ENCODE results near the gene STAB2.

Gene STAB2

DNA sequence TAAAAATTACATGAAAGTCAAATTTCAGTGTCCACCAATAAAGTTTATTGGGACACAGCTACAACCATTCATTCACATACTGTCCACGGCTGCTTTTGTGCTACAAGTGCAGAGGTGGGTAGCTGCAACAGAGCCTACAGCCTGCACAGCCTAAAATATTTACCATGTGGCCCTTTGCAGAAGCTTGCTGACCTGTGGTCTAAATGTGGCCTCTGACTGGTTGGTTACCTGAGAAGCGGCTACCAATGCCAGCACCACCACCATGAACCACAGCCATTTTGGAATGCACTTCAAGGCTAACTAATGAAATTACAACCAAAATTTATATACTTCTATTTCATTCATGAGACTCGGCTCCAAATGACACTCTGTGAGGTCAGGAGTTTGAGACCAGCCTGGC, 195.3 kb downstream of the STAB2 start:
- no peak overlapping the region for H3K27ac ChIP-seq (ENCODE audit: low read length)
- no peak overlapping the region for H3K4me2 ChIP-seq (ENCODE audit: low read depth, low read length)
- H3K9ac ChIP-seq (ENCODE audit: low read length), result no peak overlapping the region
- DNase-seq, result no peak
- no peaks in the 10 kb centered on the region; the same call in 1 of the 2 replicates for H3K36me3 ChIP-seq (replicated peaks; ENCODE audit: insufficient read depth, low read length)
- no peaks in the 10 kb centered on the region for H3K4me1 ChIP-seq (ENCODE audit: low read length)
- H3K27me3 ChIP-seq (replicated peaks; ENCODE audit: insufficient read depth, low read length), result no peaks in the 10 kb centered on the region
- H2AFZ ChIP-seq (ENCODE audit: low read length), result no peak overlapping the region
- no peaks in the 10 kb centered on the region for H3F3A ChIP-seq (ENCODE audit: insufficient read depth, low read length)
- TF ChIP-seq CTCF (IDR thresholded peaks at IDR 0.05; ENCODE audit: low read length) (no peak), EZH2phosphoT487 (IDR thresholded peaks at IDR 0.05; ENCODE audit: low read length) (no peak), EZH2 (optimal IDR thresholded peaks at IDR 0.05; ENCODE audit: low read depth, low read length) (no peak)
- no peaks in the 10 kb centered on the region for H3K9me2 ChIP-seq (replicated peaks; ENCODE audit: insufficient read depth, low read length)
- H3K9me3 ChIP-seq (replicated peaks; ENCODE audit: insufficient read depth, low read length), result no peaks in the 10 kb centered on the region
- H3K4me3 ChIP-seq (ENCODE audit: low read length), result no peak overlapping the region
- H4K20me1 ChIP-seq (ENCODE audit: insufficient read depth, low read length), result no peaks in the 10 kb centered on the region
- H3K79me2 ChIP-seq (ENCODE audit: low read length), result no peaks in the 10 kb centered on the region

DNA sequence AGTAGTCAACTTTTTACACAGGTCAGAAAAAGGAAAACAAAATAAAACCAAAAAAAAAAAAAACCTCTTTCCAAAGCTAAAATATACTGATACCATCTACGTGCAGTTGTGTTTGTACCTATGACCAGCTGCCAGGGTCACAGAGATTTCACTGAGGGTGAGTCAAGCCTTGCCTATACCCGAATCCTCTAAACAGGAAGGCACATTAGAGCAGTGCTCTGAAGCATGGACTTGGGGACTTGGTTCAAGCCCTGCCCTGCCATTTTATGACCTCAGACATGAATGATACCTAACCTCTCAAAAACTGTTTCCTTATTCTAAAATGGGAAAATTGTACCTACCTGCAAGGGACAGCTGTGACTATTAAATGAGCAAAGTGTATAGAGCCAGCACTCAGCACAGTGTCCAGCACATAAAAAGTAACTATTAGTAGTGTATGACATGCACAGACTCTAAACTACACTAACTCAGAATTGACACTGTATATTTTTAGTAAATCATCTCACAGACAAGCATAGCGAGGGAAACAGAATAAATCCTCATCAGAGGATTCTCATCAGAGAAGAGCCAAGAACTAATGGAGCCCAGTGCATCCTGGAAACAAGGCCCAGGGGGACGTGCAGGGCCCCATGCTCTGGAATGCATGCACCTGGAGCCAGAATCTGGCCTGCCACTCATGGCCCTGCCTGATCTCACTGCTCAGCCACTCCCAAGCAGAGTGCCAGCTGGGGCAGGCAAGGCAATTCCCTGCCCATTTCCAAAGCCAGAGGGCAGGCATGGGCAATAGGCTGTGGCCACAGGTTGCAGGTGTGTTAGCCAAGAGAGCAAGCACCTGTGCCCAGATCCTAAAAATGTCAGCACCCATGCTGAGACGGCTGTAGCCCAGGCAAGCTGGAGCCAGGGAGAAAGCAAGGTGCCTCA, 196.9 kb downstream of the STAB2 start:
- Histone ChIP-seq H3K9ac (ENCODE audit: low read length) (no peak overlapping the region), H3F3A (ENCODE audit: insufficient read depth, low read length) (no peaks in the 10 kb centered on the region), H3K36me3 (replicated peaks; ENCODE audit: insufficient read depth, low read length) (no peaks in the 10 kb centered on the region), H3K9me2 (replicated peaks; ENCODE audit: insufficient read depth, low read length) (no peaks in the 10 kb centered on the region), H3K4me1 (ENCODE audit: low read length) (no peaks in the 10 kb centered on the region), H3K79me2 (ENCODE audit: low read length) (no peaks in the 10 kb centered on the region), H3K4me3 (ENCODE audit: low read length) (no peak overlapping the region), H2AFZ (ENCODE audit: low read length) (no peak overlapping the region), H3K27me3 (replicated peaks; ENCODE audit: insufficient read depth, low read length) (no peaks in the 10 kb centered on the region), H3K9me3 (replicated peaks; ENCODE audit: insufficient read depth, low read length) (no peaks in the 10 kb centered on the region), H3K4me2 (ENCODE audit: low read depth, low read length) (no peak overlapping the region), H3K27ac (ENCODE audit: low read length) (no peak overlapping the region), H4K20me1 (ENCODE audit: insufficient read depth, low read length) (no peaks in the 10 kb centered on the region)
- TF ChIP-seq CTCF (IDR thresholded peaks at IDR 0.05; ENCODE audit: low read length) (no peak), EZH2 (optimal IDR thresholded peaks at IDR 0.05; ENCODE audit: low read depth, low read length) (no peak), EZH2phosphoT487 (IDR thresholded peaks at IDR 0.05; ENCODE audit: low read length) (no peak)
- no peak for DNase-seq

DNA sequence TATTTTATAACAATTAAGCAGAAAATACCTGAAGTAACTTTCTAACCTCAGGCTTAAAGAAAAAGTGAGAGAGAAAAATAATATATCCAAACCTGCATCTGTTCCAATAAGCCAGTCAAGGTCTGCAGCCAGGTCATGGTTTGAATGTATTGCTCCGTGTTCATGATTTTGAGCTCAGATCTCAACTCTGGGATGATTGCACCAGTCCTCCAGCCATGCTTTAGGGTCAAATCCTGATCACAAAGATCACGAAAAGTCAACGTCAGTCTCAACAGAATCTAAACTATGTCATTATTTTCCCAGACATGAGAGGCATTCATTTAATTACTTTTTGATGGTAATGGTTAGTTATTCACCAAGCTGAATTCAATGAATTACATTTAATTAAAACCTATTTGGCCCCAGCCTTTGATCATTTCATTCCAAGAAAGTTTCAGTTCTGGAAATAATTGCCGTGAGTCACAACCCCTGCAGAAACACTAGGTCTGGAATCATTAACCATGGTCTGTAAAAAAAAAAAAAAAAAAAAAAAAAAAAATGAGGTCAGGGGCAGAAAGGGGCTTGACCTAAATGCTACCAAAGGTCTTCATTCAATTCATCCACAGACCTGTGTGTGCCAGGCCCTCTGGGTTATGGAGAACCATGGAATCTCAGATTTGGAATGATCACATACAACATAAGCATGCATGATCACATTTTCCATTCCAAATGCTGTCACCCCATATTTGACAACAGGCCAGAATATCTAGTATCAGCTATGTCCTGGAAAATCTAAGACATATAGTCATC, 198.4 kb downstream of the STAB2 start:
- Histone ChIP-seq H3K36me3 (replicated peaks; ENCODE audit: insufficient read depth, low read length) (no peaks in the 10 kb centered on the region), H3K79me2 (ENCODE audit: low read length) (no peaks in the 10 kb centered on the region), H3K4me3 (ENCODE audit: low read length) (no peak overlapping the region), H2AFZ (ENCODE audit: low read length) (no peak overlapping the region), H3K9me2 (replicated peaks; ENCODE audit: insufficient read depth, low read length) (no peaks in the 10 kb centered on the region), H3K4me2 (ENCODE audit: low read depth, low read length) (no peak overlapping the region), H3K27me3 (replicated peaks; ENCODE audit: insufficient read depth, low read length) (no peaks in the 10 kb centered on the region), H3F3A (ENCODE audit: insufficient read depth, low read length) (no peaks in the 10 kb centered on the region), H3K27ac (ENCODE audit: low read length) (no peak overlapping the region), H3K4me1 (ENCODE audit: low read length) (no peaks in the 10 kb centered on the region), H3K9ac (ENCODE audit: low read length) (no peak overlapping the region), H4K20me1 (ENCODE audit: insufficient read depth, low read length) (no peaks in the 10 kb centered on the region), H3K9me3 (replicated peaks; ENCODE audit: insufficient read depth, low read length) (no peaks in the 10 kb centered on the region)
- DNase-seq, result no peak
- no peak for TF ChIP-seq EZH2 (optimal IDR thresholded peaks at IDR 0.05; ENCODE audit: low read depth, low read length)
- TF ChIP-seq EZH2phosphoT487 (IDR thresholded peaks at IDR 0.05; ENCODE audit: low read length), result no peak
- TF ChIP-seq CTCF (IDR thresholded peaks at IDR 0.05; ENCODE audit: low read length), result no peak
